B cell (primary cell): Measurements from ENCODE around the gene USH1C.

Source experiments
- EZH2 ChIP-seq: IDR thresholded peaks from 2 replicates; pipeline ENCODE4 v1.6.1; 2012; ENCODE audit warnings: borderline replicate concordance, low read depth, mild to moderate bottlenecking, moderate library complexity, low read length; ENCODE audit not compliant: insufficient read depth, poor library complexity, severe bottlenecking
- TF ChIP-seq, protein P1 (sequence below): fragments of 200-600 bp; IDR thresholded peaks from one replicate; pipeline ENCODE4 v1.8.0; 2022; ENCODE audit warnings: antibody characterized with exemption, mild to moderate bottlenecking

DNA sequence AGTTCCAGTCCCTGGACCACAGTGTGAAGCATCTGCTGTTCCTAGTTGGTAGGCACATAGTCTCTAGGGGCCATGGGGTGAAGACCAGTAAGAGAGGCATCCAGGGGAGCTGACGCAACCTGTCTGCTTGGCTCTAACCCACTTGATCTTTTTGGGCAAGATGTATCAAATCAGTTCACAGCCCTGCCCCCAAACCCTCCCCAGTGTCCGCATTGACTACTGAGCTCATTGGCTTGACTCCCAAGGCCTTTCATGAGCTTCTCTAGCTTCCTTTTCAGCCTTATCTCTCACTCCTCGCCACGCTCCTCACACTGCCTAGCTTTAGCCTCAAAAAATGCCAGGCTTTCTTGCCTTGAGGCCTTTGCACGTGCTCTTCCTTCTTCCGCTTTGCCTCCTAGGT is 37.9 kb downstream of the USH1C start:
- TF ChIP-seq, protein P1, sequence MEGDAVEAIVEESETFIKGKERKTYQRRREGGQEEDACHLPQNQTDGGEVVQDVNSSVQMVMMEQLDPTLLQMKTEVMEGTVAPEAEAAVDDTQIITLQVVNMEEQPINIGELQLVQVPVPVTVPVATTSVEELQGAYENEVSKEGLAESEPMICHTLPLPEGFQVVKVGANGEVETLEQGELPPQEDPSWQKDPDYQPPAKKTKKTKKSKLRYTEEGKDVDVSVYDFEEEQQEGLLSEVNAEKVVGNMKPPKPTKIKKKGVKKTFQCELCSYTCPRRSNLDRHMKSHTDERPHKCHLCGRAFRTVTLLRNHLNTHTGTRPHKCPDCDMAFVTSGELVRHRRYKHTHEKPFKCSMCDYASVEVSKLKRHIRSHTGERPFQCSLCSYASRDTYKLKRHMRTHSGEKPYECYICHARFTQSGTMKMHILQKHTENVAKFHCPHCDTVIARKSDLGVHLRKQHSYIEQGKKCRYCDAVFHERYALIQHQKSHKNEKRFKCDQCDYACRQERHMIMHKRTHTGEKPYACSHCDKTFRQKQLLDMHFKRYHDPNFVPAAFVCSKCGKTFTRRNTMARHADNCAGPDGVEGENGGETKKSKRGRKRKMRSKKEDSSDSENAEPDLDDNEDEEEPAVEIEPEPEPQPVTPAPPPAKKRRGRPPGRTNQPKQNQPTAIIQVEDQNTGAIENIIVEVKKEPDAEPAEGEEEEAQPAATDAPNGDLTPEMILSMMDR = no peak
- no peak for TF ChIP-seq EZH2
